SK-N-SH (cell line): ENCODE results near the gene AUH.

Source experiments
- FOXJ3 ChIP-seq: sonication (generic); formaldehyde crosslinking; IDR thresholded peaks from 2 replicates; pipeline ENCODE4 v1.5.1; 2020; ENCODE audit warnings: mild to moderate bottlenecking, missing genetic modification reagents
- FOXM1 ChIP-seq: IDR thresholded peaks from 2 replicates; pipeline ENCODE4 v1.4.0; 2012; ENCODE audit warnings: low read depth, mild to moderate bottlenecking
- NFIC ChIP-seq: IDR thresholded peaks from 2 replicates; pipeline ENCODE4 v1.4.0; 2012; ENCODE audit warnings: borderline replicate concordance
- POLR2AphosphoS5 ChIP-seq: IDR thresholded peaks from 2 replicates; pipeline ENCODE4 v1.6.1; 2012; ENCODE audit warnings: low read depth, low read length
- TAF1 ChIP-seq: IDR thresholded peaks from 2 replicates; pipeline ENCODE4 v1.6.1; 2012; ENCODE audit warnings: low read depth, mild to moderate bottlenecking, low read length, moderate library complexity, borderline replicate concordance
- TCF12 ChIP-seq: IDR thresholded peaks from 2 replicates; pipeline ENCODE4 v1.4.0; 2012
- TF ChIP-seq, protein P1 (sequence below): fragments of 200-600 bp; sonication (generic); IDR thresholded peaks from 2 replicates; pipeline ENCODE4 v1.6.1; 2017; ENCODE audit warnings: antibody characterized with exemption, mild to moderate bottlenecking, moderate library complexity

DNA sequence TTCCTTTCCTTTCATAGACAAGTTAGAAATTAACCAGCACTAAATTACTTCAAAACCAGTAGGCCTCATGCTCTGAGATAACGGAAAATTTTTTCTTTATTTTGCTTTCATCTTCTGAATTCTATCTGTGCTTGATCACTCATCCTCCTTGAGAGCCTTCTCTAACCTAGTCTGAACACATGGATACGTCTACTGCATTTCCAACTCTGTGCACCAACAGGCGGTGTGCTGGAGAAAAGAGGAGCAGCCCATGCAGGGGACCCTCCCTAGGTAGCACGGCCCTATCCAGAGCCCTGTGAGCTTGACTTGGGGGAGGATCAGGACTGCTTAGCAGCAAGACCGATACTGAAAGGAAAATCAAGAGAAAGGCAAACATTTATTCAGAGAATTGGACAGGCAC lies 149.8 kb downstream of the AUH start:
- TF ChIP-seq FOXM1 (no peak), NFIC (no peak), TAF1 (no peak), POLR2AphosphoS5 (no peak), FOXJ3 (CRISPR knock-in tag) (no peak), TCF12 (no peak)
- TF ChIP-seq, protein P1, sequence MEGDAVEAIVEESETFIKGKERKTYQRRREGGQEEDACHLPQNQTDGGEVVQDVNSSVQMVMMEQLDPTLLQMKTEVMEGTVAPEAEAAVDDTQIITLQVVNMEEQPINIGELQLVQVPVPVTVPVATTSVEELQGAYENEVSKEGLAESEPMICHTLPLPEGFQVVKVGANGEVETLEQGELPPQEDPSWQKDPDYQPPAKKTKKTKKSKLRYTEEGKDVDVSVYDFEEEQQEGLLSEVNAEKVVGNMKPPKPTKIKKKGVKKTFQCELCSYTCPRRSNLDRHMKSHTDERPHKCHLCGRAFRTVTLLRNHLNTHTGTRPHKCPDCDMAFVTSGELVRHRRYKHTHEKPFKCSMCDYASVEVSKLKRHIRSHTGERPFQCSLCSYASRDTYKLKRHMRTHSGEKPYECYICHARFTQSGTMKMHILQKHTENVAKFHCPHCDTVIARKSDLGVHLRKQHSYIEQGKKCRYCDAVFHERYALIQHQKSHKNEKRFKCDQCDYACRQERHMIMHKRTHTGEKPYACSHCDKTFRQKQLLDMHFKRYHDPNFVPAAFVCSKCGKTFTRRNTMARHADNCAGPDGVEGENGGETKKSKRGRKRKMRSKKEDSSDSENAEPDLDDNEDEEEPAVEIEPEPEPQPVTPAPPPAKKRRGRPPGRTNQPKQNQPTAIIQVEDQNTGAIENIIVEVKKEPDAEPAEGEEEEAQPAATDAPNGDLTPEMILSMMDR: no peak
